ENCODE data around the gene CTNNAL1. TPM values are rescaled to one million over a fixed set of nuclear protein-coding genes. Genes with fewer than 3 reads are reported as not detected.
"Not testable (repeated sequence)": the region's sequence is repeated elsewhere in the genome, so short reads cannot be mapped to it uniquely, and the experiment has no call there.

CTNNAL1 gene
- total RNA-seq, 1 donor from 2014 or later = 11.5 TPM

GRCh38 chr9:108996643-108997042 lies 16.7 kb downstream of the CTNNAL1 start:
- intact Hi-C loops (cut with micrococcal nuclease) = no loop called here

- intact Hi-C loops (cut with micrococcal nuclease) = no loop called here
Measured at GRCh38 chr9:108994695-108995094, 18.6 kb downstream of the CTNNAL1 start.

GRCh38 chr9:108991479-108991878 lies 21.8 kb downstream of the CTNNAL1 start:
- intact Hi-C loops (cut with micrococcal nuclease) = no loop called here

- intact Hi-C loops (cut with micrococcal nuclease) = no loop called here
Measured at GRCh38 chr9:108983885-108984284, 29.4 kb downstream of the CTNNAL1 start.

GRCh38 chr9:108980893-108981292 lies 32.4 kb downstream of the CTNNAL1 start:
- intact Hi-C loops (cut with micrococcal nuclease) = no loop called here

- intact Hi-C loops (cut with micrococcal nuclease) = no loop called here
Measured at GRCh38 chr9:108978205-108978604, 35.1 kb downstream of the CTNNAL1 start.

- intact Hi-C loops (cut with micrococcal nuclease) = no loop called here
Measured at GRCh38 chr9:108973895-108974294, 39.4 kb downstream of the CTNNAL1 start.

GRCh38 chr9:108972626-108973209 lies 40.6 kb downstream of the CTNNAL1 start:
- intact Hi-C loops (cut with micrococcal nuclease) = no loop called here

GRCh38 chr9:108972186-108972585 lies 41.1 kb downstream of the CTNNAL1 start:
- intact Hi-C loops (cut with micrococcal nuclease) = no loop called here

- intact Hi-C loops (cut with micrococcal nuclease) = not testable (repeated sequence)
Measured at GRCh38 chr9:108971392-108971791, 41.9 kb downstream of the CTNNAL1 start.

- intact Hi-C loops (cut with micrococcal nuclease) = no loop called here
Measured at GRCh38 chr9:108967916-108968315, 45.4 kb downstream of the CTNNAL1 start.

GRCh38 chr9:108963459-108964143 lies 49.7 kb downstream of the CTNNAL1 start:
- intact Hi-C loops (cut with micrococcal nuclease) = no loop called here

GRCh38 chr9:108961151-108961550 lies 52.1 kb downstream of the CTNNAL1 start:
- intact Hi-C loops (cut with micrococcal nuclease) = no loop called here

- intact Hi-C loops (cut with micrococcal nuclease) = no loop called here
Measured at GRCh38 chr9:108960331-108960730, 53.0 kb downstream of the CTNNAL1 start.

- intact Hi-C loops (cut with micrococcal nuclease) = no loop called here
Measured at GRCh38 chr9:108956631-108957026, 56.7 kb downstream of the CTNNAL1 start.

- intact Hi-C loops (cut with micrococcal nuclease) = no loop called here
Measured at GRCh38 chr9:108956022-108956630, 57.2 kb downstream of the CTNNAL1 start.

GRCh38 chr9:108953983-108954574 lies 59.2 kb downstream of the CTNNAL1 start:
- intact Hi-C loops (cut with micrococcal nuclease) = loop anchor here (1.0 to 5.0 kb wide), 4 partner anchors 103 to 1487 kb away; no protein-coding TSS in a partner anchor

GRCh38 chr9:108951578-108951977 lies 61.7 kb downstream of the CTNNAL1 start:
- intact Hi-C loops (cut with micrococcal nuclease) = loop anchor here (5.0 kb wide), 2 partner anchors 484 to 1484 kb away; no protein-coding TSS in a partner anchor

GRCh38 chr9:108950168-108950567 lies 63.1 kb downstream of the CTNNAL1 start:
- intact Hi-C loops (cut with micrococcal nuclease) = loop anchor here (5.0 kb wide), 2 partner anchors 483 to 1483 kb away; no protein-coding TSS in a partner anchor

- intact Hi-C loops (cut with micrococcal nuclease) = loop anchor here (10.0 kb wide), 1 partner anchor 945 kb away; no protein-coding TSS in a partner anchor
Measured at GRCh38 chr9:108939975-108940374, 73.3 kb downstream of the CTNNAL1 start.

- intact Hi-C loops (cut with micrococcal nuclease) = loop anchor here (10.0 kb wide), 1 partner anchor 947 kb away; no protein-coding TSS in a partner anchor
Measured at GRCh38 chr9:108937561-108938305, 75.6 kb downstream of the CTNNAL1 start.

All from T-helper 1 cell treated with Interleukin-12 subunit alpha and Interleukin-12 subunit beta and Interleukin-4 antibody, amounts not matched to agents 30 ng/mL and 1 ng/mL, for 36 hours (primary cell).